HepG2 (cell line): ENCODE results near the gene SYT14.

ENCODE experiments used
- CREB3 ChIP-seq: sonication (generic); formaldehyde crosslinking; IDR thresholded peaks from 2 replicates; pipeline ENCODE4 v1.5.0; 2020; ENCODE audit warnings: missing genetic modification reagents
- CTCF ChIP-seq: sonication (generic); formaldehyde crosslinking; IDR thresholded peaks from 2 replicates; pipeline ENCODE4 v1.5.0; 2020; ENCODE audit warnings: mild to moderate bottlenecking, missing genetic modification reagents, moderate library complexity
- FOSL2 ChIP-seq: sonication (generic); formaldehyde crosslinking; IDR thresholded peaks from 2 replicates; pipeline ENCODE4 v1.4.0; 2020; ENCODE audit warnings: missing genetic modification reagents
- NFIC ChIP-seq: IDR thresholded peaks from 2 replicates; pipeline ENCODE4 v1.6.1; 2012; ENCODE audit warnings: mild to moderate bottlenecking, low read length, inconsistent platforms
- POLR2A ChIP-seq, 2 experiments: IDR thresholded peaks; 2 replicates each; pipeline ENCODE4 v1.6.1; 2011; ENCODE audit warnings: low read depth in 2 of 2, low read length in 2 of 2, mild to moderate bottlenecking in 1 of 2, moderate library complexity in 1 of 2; ENCODE audit not compliant: insufficient read depth in 1 of 2
- POLR2AphosphoS5 ChIP-seq: IDR thresholded peaks from 2 replicates; pipeline ENCODE4 v1.6.1; 2012; ENCODE audit warnings: low read depth, low read length
- SRF ChIP-seq: IDR thresholded peaks from 2 replicates; pipeline ENCODE4 v1.6.1; 2011; ENCODE audit warnings: mild to moderate bottlenecking, low read depth, low read length, moderate library complexity
- ZNF24 ChIP-seq: fragments of 450-650 bp; IDR thresholded peaks from 2 replicates; pipeline ENCODE4 v1.6.1; 2017; ENCODE audit warnings: antibody characterized with exemption, mild to moderate bottlenecking
- ZNF431 ChIP-seq: sonication (generic); formaldehyde crosslinking; IDR thresholded peaks from 2 replicates; pipeline ENCODE4 v1.9.0; 2022; ENCODE audit warnings: missing genetic modification reagents, low read depth, mild to moderate bottlenecking, borderline replicate concordance
- ZNF780A ChIP-seq: sonication (generic); formaldehyde crosslinking; IDR thresholded peaks from 2 replicates; pipeline ENCODE4 v1.8.0; 2022; ENCODE audit warnings: mild to moderate bottlenecking, missing genetic modification reagents, moderate library complexity
- TF ChIP-seq, protein P1 (sequence below): fragments of 450-650 bp; IDR thresholded peaks from 2 replicates; pipeline ENCODE4 v1.6.1; 2016
- TF ChIP-seq, protein P2 (sequence below), 2 experiments: sonication (generic) in 1 of 2; formaldehyde crosslinking in 1 of 2; IDR thresholded peaks; 2 replicates each; pipeline versions ENCODE4 v1.5.1 to v1.6.1; 2011 to 2020; ENCODE audit warnings: borderline replicate concordance in 1 of 2, low read depth in 1 of 2, low read length in 1 of 2, mild to moderate bottlenecking in 1 of 2, missing genetic modification reagents in 1 of 2, moderate library complexity in 1 of 2

GRCh38 chr1:209937996-209938959 is at the start of gene SYT14:
- TF ChIP-seq CREB3 (CRISPR knock-in tag), result no peak
- no peak for TF ChIP-seq ZNF24
- no peak for TF ChIP-seq SRF
- no peak for TF ChIP-seq NFIC
- TF ChIP-seq CTCF (CRISPR knock-in tag), result no peak
- TF ChIP-seq, protein P1, sequence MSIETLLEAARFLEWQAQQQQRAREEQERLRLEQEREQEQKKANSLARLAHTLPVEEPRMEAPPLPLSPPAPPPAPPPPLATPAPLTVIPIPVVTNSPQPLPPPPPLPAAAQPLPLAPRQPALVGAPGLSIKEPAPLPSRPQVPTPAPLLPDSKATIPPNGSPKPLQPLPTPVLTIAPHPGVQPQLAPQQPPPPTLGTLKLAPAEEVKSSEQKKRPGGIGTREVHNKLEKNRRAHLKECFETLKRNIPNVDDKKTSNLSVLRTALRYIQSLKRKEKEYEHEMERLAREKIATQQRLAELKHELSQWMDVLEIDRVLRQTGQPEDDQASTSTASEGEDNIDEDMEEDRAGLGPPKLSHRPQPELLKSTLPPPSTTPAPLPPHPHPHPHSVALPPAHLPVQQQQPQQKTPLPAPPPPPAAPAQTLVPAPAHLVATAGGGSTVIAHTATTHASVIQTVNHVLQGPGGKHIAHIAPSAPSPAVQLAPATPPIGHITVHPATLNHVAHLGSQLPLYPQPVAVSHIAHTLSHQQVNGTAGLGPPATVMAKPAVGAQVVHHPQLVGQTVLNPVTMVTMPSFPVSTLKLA, result no peak
- TF ChIP-seq POLR2A (IDR thresholded peaks at IDR 0.05; ENCODE audit: insufficient read depth in 1 of 2, low read depth in 2 of 2, low read length in 2 of 2), result no peak
- no peak for TF ChIP-seq FOSL2 (CRISPR knock-in tag)
- TF ChIP-seq ZNF780A (CRISPR knock-in tag), result no peak
- TF ChIP-seq POLR2AphosphoS5, result no peak
- TF ChIP-seq, protein P2, sequence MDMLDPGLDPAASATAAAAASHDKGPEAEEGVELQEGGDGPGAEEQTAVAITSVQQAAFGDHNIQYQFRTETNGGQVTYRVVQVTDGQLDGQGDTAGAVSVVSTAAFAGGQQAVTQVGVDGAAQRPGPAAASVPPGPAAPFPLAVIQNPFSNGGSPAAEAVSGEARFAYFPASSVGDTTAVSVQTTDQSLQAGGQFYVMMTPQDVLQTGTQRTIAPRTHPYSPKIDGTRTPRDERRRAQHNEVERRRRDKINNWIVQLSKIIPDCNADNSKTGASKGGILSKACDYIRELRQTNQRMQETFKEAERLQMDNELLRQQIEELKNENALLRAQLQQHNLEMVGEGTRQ (IDR thresholded peaks at IDR 0.05; ENCODE audit: low read depth, low read length), result no peak
- TF ChIP-seq, protein P2 (CRISPR knock-in tag; IDR thresholded peaks at IDR 0.05; ENCODE audit: borderline replicate concordance), result no peak
- TF ChIP-seq ZNF431 (CRISPR knock-in tag), result no peak
